GM19372 (cell line): ENCODE data around the gene MAJIN.
"Not testable (repeated sequence)": the region's sequence is repeated elsewhere in the genome, so short reads cannot be mapped to it uniquely, and the experiment has no call there.

Experiments used
- ATAC-seq: cut with Tn5 transposase; IDR thresholded peaks from one replicate; pipeline ENCODE4 v1.9.1; 2021; ENCODE audit warnings: mild to moderate bottlenecking, low read depth, moderate library complexity; ENCODE audit not compliant: unreplicated experiment

Gene MAJIN

GRCh38 chr11:64994318-64994717, 22.4 kb upstream of the MAJIN start:
- ATAC-seq = no peak

GRCh38 chr11:64990222-64990923, 18.5 kb upstream of the MAJIN start:
- no peak for ATAC-seq

- no peak for ATAC-seq
These were observed 17.5 kb upstream of the MAJIN start for GRCh38 chr11:64989416-64989815.

- ATAC-seq = no peak
These were observed 16.3 kb upstream of the MAJIN start for GRCh38 chr11:64987998-64988854.

GRCh38 chr11:64983339-64983738, 11.4 kb upstream of the MAJIN start:
- ATAC-seq = not testable (repeated sequence)

- no peak for ATAC-seq
These were observed 4.7 kb upstream of the MAJIN start for GRCh38 chr11:64976651-64977050.

- ATAC-seq = no peak
These were observed 2.2 kb upstream of the MAJIN start for GRCh38 chr11:64974124-64974523.

- no peak for ATAC-seq
These were observed 1.2 kb downstream of the MAJIN start for GRCh38 chr11:64970731-64971151.

- no peak for ATAC-seq
These were observed 2.7 kb downstream of the MAJIN start for GRCh38 chr11:64969209-64969608.

GRCh38 chr11:64967375-64967774, 4.5 kb downstream of the MAJIN start:
- no peak for ATAC-seq

GRCh38 chr11:64963072-64963631, 8.8 kb downstream of the MAJIN start:
- ATAC-seq = no peak

- no peak for ATAC-seq
These were observed 11.2 kb downstream of the MAJIN start for GRCh38 chr11:64960719-64961118.

GRCh38 chr11:64959498-64959897, 12.4 kb downstream of the MAJIN start:
- no peak for ATAC-seq

- no peak for ATAC-seq
These were observed 17.7 kb downstream of the MAJIN start for GRCh38 chr11:64954201-64954600.

- no peak for ATAC-seq
These were observed 20.4 kb downstream of the MAJIN start for GRCh38 chr11:64951529-64951928.

GRCh38 chr11:64947208-64947814, 24.6 kb downstream of the MAJIN start:
- no peak for ATAC-seq

GRCh38 chr11:64936539-64936938, 35.4 kb downstream of the MAJIN start:
- no peak for ATAC-seq

GRCh38 chr11:64935359-64936081, 36.4 kb downstream of the MAJIN start, which contains the start of gene GPHA2:
TSS of gene GPHA2 (minus strand) at chr11:64935893. CDS start at chr11:64935460, 433 bp downstream.
- ATAC-seq = no peak

- ATAC-seq = no peak
These were observed 37.1 kb downstream of the MAJIN start for GRCh38 chr11:64934682-64935358.
